Raji (cell line): ENCODE results near the gene ACSS1.

Source experiments
- POLR2A ChIP-seq: IDR thresholded peaks from 2 replicates; pipeline ENCODE4 v1.6.1; 2011; ENCODE audit warnings: low read depth, low read length, control low read depth; ENCODE audit not compliant: insufficient read depth

The ACSS1 gene

DNA sequence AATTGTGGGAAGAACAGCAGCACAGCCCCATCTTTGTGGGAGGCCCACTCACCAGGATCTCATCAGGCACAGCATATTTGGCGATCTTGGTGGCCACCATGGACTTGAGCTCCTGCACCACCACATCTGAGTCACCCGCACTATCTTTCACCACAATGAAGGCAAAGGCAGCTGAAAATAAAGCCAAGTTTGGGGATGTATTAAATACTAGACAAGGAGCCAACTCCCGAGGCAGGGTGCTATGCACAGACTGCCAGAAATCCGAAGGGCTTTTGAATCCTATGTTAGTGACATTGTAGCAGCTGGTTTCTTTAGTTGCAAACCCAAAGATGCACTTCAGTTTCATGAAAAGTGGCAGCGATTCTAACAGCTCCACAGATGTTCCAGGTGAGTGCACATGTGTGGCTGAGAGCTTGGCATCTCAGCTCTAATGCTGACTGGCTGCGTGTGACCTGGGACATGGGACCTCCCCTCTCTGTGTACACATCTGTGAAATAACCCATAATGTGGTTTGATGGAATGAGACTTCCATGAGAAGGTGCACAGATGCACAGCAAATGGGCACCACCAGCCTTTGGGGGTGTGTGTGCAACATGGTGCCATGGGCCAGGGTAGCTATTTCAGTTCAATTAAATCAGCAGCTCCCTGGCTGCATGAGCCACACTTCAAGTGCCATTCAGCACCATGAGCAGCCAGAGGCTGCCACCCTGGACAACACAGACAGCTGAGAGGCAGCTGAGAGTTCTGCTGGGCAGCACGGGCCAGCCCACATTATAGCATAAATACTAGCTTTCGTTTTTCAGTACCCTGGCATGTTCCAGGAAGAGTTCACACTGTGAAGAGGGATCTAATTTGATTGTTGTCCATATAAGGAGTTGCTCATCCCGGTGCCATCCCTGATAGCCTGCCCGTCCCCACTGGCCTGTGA, 48.5 kb downstream of the ACSS1 start:
- TF ChIP-seq POLR2A = no peak

DNA sequence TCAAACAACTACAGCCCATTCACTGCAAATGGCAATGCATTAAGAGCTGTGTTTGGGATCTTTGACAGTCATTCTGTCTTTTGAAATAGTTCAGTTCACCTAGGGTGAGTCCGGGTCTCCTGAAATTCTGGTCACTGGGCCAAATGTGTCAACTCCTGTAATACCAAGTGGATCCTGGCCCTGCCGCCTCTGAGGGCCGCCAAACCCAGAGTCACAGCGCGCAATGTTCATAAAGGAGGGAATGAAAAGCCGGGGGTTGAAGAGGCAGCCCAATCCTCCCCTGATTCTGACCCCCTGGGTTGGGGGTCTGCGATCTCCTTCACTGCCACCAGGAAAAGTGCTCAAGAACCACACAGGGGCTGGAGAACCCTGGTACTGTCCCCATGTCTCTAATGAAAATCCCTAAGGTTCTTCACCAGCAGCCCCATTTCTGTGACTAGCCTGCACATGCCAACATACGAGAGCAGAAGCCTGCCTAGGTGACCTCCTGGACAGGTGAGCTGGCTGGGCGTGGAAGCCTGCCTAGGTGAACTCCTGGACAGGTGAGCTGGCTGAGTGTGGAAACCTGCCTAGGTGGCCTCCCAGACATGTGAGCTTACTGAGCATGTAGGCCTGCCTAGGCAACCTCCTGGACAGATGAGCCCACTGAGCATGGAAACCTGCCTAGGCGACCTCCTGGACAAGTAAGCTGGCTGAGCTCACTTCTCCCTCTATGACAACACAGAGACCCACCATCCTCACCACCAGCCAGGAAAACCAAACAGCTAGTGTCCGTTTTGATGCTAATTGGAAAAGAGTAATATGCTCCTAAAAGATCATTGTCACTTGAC, 49.3 kb downstream of the ACSS1 start:
- TF ChIP-seq POLR2A = no peak

DNA sequence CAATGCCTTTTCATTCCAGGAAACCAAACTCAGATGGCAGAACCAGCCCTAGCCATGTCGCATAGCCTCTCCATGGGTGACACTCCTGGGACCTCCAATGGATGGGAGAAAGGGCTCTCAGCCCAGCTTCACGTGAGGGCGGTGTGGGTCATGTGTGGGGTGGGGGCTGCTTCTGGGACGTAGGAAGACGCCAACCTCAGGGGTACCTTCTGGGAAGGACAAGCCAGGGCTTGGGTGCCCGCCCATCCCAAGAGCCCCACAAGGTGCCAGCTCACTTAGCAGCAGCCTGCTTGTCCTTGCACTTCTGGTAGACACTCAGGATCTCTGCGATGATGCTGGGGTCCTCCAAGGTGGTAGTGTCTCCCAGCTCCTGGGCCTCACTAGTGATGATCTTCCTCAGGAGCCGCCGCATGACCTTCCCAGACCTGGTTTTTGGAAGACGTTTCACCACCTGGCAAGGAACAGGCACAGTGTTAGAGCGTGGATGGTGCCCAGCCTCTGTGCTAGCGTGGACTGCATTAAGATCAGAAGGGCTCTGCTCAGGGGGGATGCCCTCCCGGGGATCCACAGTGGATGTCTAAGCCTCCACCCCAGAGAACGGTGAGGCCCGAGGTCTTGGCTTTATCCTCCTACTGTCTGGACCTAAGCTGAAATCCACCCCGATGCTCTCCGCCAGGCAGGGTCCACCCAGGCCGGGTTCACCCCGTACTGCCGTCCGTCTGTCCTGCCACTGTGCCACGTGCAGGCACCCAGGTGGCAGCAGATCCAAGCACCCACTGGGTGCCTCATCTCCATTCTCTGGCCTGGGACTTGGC, 50.2 kb downstream of the ACSS1 start:
- TF ChIP-seq POLR2A = no peak

DNA sequence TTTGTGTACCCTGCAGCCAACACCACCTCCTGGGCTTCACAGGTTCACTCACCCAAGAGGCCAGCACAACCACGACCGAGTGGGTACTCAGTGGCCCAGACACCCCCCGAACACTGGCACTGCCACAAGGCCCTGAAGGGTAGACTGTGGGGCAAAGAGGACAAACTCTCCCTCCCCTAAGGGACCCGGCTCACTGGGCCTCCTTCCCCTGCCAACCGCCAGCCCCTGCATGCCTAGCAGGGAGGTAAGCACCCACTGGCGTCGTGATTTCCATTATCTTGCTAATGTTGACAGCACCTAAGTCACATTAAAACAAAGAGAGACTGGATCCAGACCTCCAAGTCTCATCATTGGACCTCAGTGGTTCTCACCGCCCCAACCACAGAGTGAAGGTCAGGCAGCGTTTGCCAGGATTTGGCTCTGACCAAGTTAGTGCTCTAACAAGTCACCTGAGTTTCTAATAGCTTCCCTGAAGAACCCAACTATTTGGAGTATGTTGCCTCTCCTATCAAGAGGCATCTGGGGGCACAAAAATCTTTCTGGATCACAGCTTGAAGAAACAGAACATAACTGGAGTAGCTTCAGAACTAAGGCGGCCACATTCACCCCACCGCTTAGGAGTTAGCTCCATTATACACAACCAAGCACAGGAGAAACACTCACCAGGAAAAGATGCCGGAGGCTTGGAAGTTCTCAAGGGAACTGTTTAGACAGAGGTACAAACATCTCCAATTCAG, 51.3 kb downstream of the ACSS1 start:
- no peak for TF ChIP-seq POLR2A

DNA sequence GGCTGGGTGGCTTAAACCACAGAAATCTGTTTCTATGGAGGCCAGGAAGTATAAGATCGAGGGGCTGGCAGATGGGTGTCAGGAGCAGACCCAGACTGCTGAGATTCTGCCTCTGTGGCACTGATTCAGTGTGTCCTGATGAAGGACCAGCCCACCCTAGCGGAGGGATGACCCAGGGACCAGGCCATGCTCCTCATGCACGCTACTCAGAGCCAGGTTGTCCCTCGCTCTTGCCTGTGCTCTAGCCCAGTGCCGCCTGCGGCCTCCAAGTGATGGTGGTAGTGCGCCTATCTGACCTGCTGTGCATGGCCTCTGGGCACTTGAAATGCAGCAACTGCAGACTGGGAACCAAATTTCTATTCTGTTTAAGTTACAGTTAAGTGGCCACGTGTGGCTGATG, 52.3 kb downstream of the ACSS1 start:
- TF ChIP-seq POLR2A = no peak

DNA sequence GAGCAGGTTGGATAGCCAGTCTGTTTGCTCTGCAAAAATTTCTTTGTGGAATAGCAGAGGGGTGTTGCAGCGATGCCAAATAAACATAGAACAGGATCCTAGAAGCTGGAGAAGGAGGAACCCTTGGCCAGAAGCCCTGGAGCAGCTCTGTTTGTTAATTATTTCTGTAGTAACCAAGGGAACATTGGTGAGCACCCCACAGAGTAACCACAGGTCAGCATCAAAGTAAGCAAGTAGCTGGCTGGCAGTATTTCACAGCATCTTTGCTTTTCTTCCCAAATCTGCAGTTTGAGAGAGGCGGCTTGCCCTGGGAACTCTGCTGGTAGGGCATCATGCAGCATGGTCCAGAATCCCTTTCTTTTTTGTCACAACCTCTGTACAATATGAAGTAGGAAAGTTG, 52.7 kb downstream of the ACSS1 start:
- no peak for TF ChIP-seq POLR2A

DNA sequence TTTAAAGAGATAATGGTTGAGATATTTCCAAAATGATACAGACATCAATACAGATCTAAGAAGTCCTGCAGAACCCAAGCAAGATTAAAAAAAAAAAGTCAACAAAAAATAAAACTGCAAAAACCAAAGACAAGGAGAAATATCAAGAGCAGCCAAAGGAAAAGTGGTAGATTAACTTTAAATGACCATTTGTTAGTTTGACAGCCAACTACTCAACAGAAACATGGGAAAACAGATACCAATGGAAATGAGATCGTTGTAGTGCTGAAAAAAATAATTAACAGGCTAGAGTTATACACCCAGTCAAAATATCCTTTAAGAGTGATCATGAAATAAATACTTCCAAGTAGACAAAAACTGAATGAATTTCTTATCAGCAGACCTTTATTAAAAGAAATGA, 54.9 kb downstream of the ACSS1 start:
- TF ChIP-seq POLR2A = no peak

DNA sequence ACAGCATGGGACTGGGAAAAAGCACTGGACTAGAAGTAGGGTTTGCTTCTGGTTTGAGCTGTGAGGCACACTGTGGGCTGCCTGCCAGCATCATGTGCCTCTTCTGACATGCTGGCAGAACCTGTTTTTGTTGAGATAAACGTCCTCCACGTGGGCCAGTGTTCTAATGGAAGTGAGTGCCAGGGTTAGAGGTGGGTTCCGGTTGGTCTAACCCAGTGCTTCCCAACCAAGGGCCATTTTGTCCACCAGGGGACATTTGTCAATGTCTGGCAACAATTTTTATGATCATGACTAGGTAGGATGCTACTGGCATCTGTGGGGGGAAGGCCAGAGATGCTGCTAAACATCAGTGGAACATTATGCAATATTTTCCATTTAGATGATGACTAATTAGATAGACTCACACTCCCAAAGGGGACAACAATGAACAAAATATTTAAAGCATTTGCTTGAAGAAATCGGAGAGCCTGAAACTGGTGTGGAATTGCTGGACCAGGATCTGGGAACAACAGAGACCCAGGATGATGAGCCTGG, 57.6 kb downstream of the ACSS1 start:
- TF ChIP-seq POLR2A = no peak

DNA sequence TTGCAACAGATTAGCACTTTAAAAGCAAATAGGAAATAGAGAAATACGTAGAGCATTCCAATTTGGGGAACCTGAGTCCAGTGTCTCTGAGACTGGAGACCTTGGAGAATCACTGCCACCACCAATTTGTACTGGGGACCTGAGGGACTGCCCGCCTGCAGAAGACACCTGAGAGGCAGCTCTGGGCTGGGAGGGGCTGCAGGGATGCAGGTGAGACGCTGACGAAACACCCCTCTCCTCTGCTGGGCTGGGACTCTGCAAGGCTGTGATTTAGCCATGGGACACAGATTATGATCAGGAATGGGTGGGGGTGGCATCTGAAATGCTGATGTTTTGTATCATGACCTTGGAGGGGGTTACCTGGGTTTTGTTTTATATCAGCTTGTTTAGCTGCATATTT, 58.4 kb downstream of the ACSS1 start:
- TF ChIP-seq POLR2A = no peak

DNA sequence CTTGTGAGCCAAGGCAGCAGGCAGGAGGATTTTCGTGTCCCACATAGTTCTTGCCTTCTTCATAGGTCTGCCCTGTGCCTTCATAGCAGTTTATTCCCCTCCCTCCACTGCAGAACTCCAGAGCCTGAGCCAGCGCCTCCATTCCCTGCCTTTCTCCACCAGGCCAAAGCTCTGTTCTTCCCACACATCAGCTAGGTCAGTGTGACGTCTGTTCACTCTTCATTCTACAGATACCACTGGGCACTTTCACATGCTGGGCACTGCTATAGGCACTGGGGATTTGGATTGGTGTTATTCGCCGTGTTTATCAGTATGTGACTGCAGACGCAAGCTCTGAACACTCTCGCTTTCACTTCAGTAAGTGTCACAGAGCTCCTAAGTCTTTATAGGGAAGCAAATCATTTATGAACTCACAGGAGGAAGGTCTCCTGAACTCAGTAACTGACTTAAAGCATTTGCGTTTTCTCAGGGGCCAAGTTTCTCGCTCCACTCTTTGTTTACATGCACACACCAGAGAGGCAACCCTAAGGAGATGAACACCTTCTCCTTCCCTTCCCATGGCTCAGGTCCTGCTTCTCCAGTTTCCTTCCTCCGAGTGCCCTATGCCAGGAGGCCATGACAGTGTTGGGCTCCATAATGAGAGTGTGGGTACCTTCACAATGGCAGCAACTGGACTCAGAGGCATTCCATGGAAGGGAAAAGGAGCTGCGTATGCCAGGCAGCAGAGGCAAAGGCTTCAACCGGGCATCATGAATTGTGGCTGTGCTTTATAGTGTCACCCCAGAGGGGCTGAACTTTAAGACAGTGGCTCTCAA, 59.1 kb downstream of the ACSS1 start:
- no peak for TF ChIP-seq POLR2A

DNA sequence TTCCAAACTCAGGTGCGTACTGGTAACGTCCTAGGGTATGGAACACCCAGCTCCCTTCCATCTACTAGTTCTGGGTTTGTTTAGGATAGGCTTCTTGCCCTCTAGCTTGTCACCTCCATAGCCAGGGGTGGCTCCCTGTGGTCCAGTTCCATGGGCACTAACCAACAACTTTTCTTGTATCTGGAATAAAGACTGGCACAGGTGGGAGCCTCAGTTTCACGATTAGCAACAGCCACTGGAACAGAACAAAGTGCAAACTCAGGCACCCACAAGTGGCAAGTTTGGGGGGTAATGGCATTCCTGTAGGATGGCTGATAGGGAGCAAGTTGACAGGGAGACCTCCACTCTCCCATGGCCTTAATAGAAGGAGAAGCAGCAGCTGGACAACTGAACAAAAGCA, 59.8 kb downstream of the ACSS1 start:
- no peak for TF ChIP-seq POLR2A

DNA sequence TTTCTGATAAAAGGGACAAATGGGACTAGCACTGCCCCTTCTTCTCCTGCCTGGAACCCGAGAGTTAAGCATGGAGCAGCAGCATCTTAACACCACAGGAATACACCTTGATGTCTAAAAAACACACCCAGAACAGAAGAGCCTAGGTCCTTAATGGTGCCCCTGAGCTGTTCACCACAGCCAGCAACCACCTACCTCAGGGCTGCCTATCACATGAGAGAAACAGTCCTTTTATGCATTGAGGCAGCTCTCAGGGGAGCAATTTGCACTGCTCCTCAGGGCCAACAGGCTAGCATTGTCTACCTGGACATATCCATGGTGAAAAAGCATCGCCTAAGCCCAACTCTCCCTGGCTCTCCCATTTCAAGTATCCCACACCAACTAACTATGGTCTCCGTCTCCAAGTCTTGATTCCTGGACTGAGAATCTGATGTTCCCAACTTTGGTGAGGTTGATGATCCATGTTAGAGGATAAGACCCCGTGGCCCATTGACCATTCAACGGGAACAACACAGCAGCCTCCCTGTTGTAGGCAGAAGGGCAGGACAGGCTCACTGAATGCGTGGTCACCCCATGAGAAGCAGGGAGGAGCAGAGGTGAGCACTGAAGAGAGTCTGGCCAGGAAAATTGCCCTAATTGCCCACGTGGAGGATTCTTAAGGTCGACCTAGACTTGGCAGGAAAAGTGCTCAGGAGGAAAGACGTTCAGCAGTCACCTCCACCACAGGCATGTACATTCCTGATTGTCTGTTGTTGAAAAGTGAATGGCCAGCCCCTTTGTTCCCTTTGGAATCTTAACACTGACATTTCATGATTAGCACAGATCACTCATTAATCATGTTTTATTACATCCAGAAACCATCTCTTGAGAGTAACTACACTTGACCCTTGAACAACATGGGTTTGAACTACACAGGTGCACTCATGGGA, 61.2 kb downstream of the ACSS1 start:
- no peak for TF ChIP-seq POLR2A

DNA sequence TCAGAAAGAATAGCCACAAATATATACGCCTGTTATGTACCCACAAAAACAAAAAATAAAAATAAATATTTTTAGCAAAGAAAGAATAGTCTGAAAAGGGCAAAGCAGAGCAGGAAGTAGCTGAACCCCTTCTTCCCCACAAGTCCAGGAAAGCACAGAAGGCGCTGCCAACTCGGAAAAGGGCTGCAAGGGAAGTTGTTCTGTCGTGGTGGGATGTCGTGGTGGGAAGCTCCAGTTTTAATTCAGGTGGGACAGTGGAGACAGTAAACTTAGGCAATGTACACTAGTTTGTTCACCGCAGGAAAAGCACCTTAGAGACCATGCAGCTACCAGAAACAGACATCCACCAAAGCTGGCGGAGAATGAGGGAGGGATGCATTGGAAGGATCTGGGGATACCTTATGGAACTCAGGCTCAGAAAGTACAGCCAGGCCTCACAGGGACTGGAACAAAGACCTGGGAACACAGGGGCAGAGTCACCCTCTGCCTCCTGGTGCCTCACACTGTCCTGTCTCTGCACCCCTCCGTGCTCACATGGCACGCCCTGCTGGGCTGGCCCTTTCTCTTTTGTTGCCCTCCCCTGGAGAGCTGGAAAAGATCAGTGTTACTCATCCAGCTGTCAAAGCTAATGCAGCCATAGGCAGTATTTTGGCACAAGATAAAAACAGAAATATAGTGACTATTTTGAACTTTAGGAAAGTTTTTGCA, 62.0 kb downstream of the ACSS1 start:
- TF ChIP-seq POLR2A = no peak
